Esophagus squamous epithelium (tissue), 5 donors: Measurements from ENCODE around the gene BMPR1B. TPM values are rescaled to one million over a fixed set of nuclear protein-coding genes. Genes with fewer than 3 reads are reported as not detected.

Experiments used
- DNase-seq: peaks from one replicate; lab custom pipeline; 2025; lab: John Stamatoyannopoulos, UW
- H3K27ac ChIP-seq, 4 donors: fragments of 200-600 bp; sonication (generic); one replicate each; pipeline ENCODE4 v1.5.1; 2016 to 2019; ENCODE audit warnings: mild to moderate bottlenecking in 1 of 4
- H3K27me3 ChIP-seq, 4 donors: fragments of 200-600 bp; sonication (generic); 1 replicate in 3 of 4; 2 replicates in 1 of 4; pipeline versions ENCODE4 v1.5.1 to v1.6.0; 2017 to 2021; ENCODE audit warnings: antibody characterized with exemption in 1 of 4
- H3K36me3 ChIP-seq, 3 donors: fragments of 200-600 bp; sonication (generic); one replicate each; pipeline ENCODE4 v1.5.1; 2016 to 2019
- H3K4me1 ChIP-seq, 3 donors: fragments of 200-600 bp; sonication (generic); one replicate each; pipeline ENCODE4 v1.5.1; 2017 to 2019
- H3K4me3 ChIP-seq, 4 donors: fragments of 200-600 bp; sonication (generic); 1 replicate in 3 of 4; 2 replicates in 1 of 4; pipeline ENCODE4 v1.5.1; 2016 to 2019; ENCODE audit warnings: mild to moderate bottlenecking in 2 of 4, moderate library complexity in 1 of 4
- H3K9me3 ChIP-seq, 3 donors: fragments of 200-600 bp; sonication (generic); one replicate each; pipeline ENCODE4 v1.5.1; 2016 to 2019
- CTCF ChIP-seq, 6 experiments: fragments of 450-650 bp in 4 of 6; fragments of 200-600 bp in 2 of 6; sonication (generic) in 2 of 6; IDR thresholded peaks; one replicate each; pipeline ENCODE4 v1.5.1; 2016 to 2019; ENCODE audit warnings: antibody characterized with exemption in 6 of 6, mild to moderate bottlenecking in 4 of 6, moderate library complexity in 4 of 6
- POLR2A ChIP-seq, 4 donors: fragments of 450-650 bp; IDR thresholded peaks; one replicate each; pipeline ENCODE4 v1.6.1; 2017; ENCODE audit warnings: antibody characterized with exemption in 4 of 4, mild to moderate bottlenecking in 4 of 4, moderate library complexity in 3 of 4
- WGBS, 2 donors: methylation state at CpG; one replicate each; pipeline ENCODE4 v1.1.5; 2018; 5-methylcytosine and 5-hydroxymethylcytosine counted together
- intact Hi-C: fragments of 100-400 bp; cut with DNase I; formaldehyde crosslinking; loops from one replicate; pipeline ENCODE4 v1.15.0; 2022
- total RNA-seq, 4 donors: library from RNA; depleted of rRNA; stranded (reverse); fragments of >200 nt; gene quantifications; one replicate each; pipeline ENCODE4 v1.1.0, GENCODE V29; 2016
- donor health status: DM: yes; HTN: yes; CAD: no.

Gene BMPR1B
- total RNA-seq, 4 donors from 2014 or later, result 0.09 to 0.66 (median 0.38) TPM; not detected in 1

- no peaks in the 10 kb centered on the region for H3K9me3 ChIP-seq
- H3K36me3 ChIP-seq, result no peaks in the 10 kb centered on the region
- H3K4me1 ChIP-seq, result no peaks in the 10 kb centered on the region
- no peak for DNase-seq
- H3K27ac ChIP-seq, result no peak overlapping the region
- no peaks in the 10 kb centered on the region for H3K27me3 ChIP-seq
- WGBS, 2 donors, result 59 to 62% methylated on average over 2 of the region's 2 CpGs
- no peak overlapping the region for H3K4me3 ChIP-seq
- intact Hi-C loops, result no loop called here
- TF ChIP-seq CTCF (IDR thresholded peaks at IDR 0.05) (no peak), POLR2A (IDR thresholded peaks at IDR 0.05) (no peak)
Measured at GRCh38 chr4:94721310-94721709, 36.4 kb upstream of the BMPR1B start.

GRCh38 chr4:94722270-94722669 lies 35.5 kb upstream of the BMPR1B start:
- H3K4me3 ChIP-seq, result no peak overlapping the region
- no peaks in the 10 kb centered on the region for H3K36me3 ChIP-seq
- no peak overlapping the region for H3K27ac ChIP-seq
- intact Hi-C loops, result no loop called here
- no peak for DNase-seq
- TF ChIP-seq CTCF (IDR thresholded peaks at IDR 0.05), result no peak
- TF ChIP-seq POLR2A (IDR thresholded peaks at IDR 0.05), result no peak
- H3K9me3 ChIP-seq, result no peaks in the 10 kb centered on the region
- H3K4me1 ChIP-seq, result no peaks in the 10 kb centered on the region
- 58 to 88% methylated on average over 2 of the region's 2 CpGs for WGBS, 2 donors
- H3K27me3 ChIP-seq, result no peaks in the 10 kb centered on the region

- 8 to 24% methylated on average over 2 of the region's 2 CpGs for WGBS, 2 donors
- intact Hi-C loops, result no loop called here
Measured at GRCh38 chr4:94722748-94723147, 35.0 kb upstream of the BMPR1B start.

GRCh38 chr4:94724016-94724790 lies 33.6 kb upstream of the BMPR1B start:
- no peak for DNase-seq
- intact Hi-C loops, result no loop called here
- WGBS, 2 donors, result 76 to 78% methylated on average over 3 of the region's 3 CpGs
- H3K9me3 ChIP-seq, result no peaks in the 10 kb centered on the region
- no peak overlapping the region for H3K4me3 ChIP-seq
- no peaks in the 10 kb centered on the region for H3K27me3 ChIP-seq
- H3K4me1 ChIP-seq, result no peaks in the 10 kb centered on the region
- no peak overlapping the region for H3K27ac ChIP-seq
- H3K36me3 ChIP-seq, result no peaks in the 10 kb centered on the region
- TF ChIP-seq CTCF (IDR thresholded peaks at IDR 0.05) (no peak), POLR2A (IDR thresholded peaks at IDR 0.05) (no peak)

More at GRCh38 chr4:94722748-94723147, 35.0 kb upstream of the BMPR1B start:
- no peaks in the 10 kb centered on the region for H3K27me3 ChIP-seq
- DNase-seq, result no peak
- H3K27ac ChIP-seq, result no peak overlapping the region
- H3K9me3 ChIP-seq, result no peaks in the 10 kb centered on the region
- no peaks in the 10 kb centered on the region for H3K4me1 ChIP-seq
- no peaks in the 10 kb centered on the region for H3K36me3 ChIP-seq
- TF ChIP-seq POLR2A (IDR thresholded peaks at IDR 0.05) (no peak), CTCF (IDR thresholded peaks at IDR 0.05) (no peak)
- no peak overlapping the region for H3K4me3 ChIP-seq

GRCh38 chr4:94726524-94727123 lies 31.1 kb upstream of the BMPR1B start:
- H3K27ac ChIP-seq, result no peak overlapping the region
- H3K36me3 ChIP-seq, result no peaks in the 10 kb centered on the region
- no peak overlapping the region for H3K4me3 ChIP-seq
- no peaks in the 10 kb centered on the region for H3K9me3 ChIP-seq
- no peaks in the 10 kb centered on the region for H3K4me1 ChIP-seq
- H3K27me3 ChIP-seq, result no peaks in the 10 kb centered on the region
- TF ChIP-seq CTCF (IDR thresholded peaks at IDR 0.05) (no peak), POLR2A (IDR thresholded peaks at IDR 0.05) (no peak)
- 20 to 35% methylated on average over 1 of the region's 1 CpG for whole genome bisulfite sequencing, 2 donors
- intact Hi-C loops, result no loop called here
- no peak for DNase-seq
